ENCODE data around the gene MT2A.

- TF ChIP-seq, protein P1, sequence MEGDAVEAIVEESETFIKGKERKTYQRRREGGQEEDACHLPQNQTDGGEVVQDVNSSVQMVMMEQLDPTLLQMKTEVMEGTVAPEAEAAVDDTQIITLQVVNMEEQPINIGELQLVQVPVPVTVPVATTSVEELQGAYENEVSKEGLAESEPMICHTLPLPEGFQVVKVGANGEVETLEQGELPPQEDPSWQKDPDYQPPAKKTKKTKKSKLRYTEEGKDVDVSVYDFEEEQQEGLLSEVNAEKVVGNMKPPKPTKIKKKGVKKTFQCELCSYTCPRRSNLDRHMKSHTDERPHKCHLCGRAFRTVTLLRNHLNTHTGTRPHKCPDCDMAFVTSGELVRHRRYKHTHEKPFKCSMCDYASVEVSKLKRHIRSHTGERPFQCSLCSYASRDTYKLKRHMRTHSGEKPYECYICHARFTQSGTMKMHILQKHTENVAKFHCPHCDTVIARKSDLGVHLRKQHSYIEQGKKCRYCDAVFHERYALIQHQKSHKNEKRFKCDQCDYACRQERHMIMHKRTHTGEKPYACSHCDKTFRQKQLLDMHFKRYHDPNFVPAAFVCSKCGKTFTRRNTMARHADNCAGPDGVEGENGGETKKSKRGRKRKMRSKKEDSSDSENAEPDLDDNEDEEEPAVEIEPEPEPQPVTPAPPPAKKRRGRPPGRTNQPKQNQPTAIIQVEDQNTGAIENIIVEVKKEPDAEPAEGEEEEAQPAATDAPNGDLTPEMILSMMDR (IDR thresholded peaks at IDR 0.05 in 8 of 11, conservative IDR thresholded peaks at IDR 0.05 in 3 of 11) = no peak
- TF ChIP-seq POLR2AphosphoS5 (IDR thresholded peaks at IDR 0.05) (no peak), POLR2A (IDR thresholded peaks at IDR 0.05) (no peak)
Measured at GRCh38 chr16:56643833-56644232, 35.4 kb downstream of the MT2A start.
